Neural cell (in vitro differentiated cells): ENCODE measurements around the gene IP6K3. TPM values are rescaled to one million over a fixed set of nuclear protein-coding genes. Genes with fewer than 3 reads are reported as not detected.

Source experiments
- H2AFZ ChIP-seq: fragments of 200-600, 300-800 bp; sonication (generic), shearing (Covaris generic); 2 replicates; pipeline ENCODE4 v1.6.0; 2014; ENCODE audit warnings: low read depth, mild to moderate bottlenecking, antibody characterized with exemption, low read length, moderate library complexity
- H3F3A ChIP-seq: fragments of 200-600 bp; shearing (Covaris generic); 2 replicates; pipeline ENCODE4 v1.6.1; 2016; ENCODE audit warnings: mild to moderate bottlenecking, moderate library complexity, mixed read lengths, antibody characterized with exemption, low read length; ENCODE audit not compliant: insufficient read depth, poor library complexity, severe bottlenecking
- H3K27ac ChIP-seq: fragments of 200-600, 300-800 bp; sonication (generic), shearing (Covaris generic); 2 replicates; pipeline ENCODE4 v1.5.1; 2014; ENCODE audit warnings: mild to moderate bottlenecking, low read length, moderate library complexity
- H3K27me3 ChIP-seq: fragments of 300-800, 200-600 bp; sonication (generic), shearing (Covaris generic); 2 replicates; pipeline ENCODE4 v1.6.0; 2014; ENCODE audit warnings: mild to moderate bottlenecking, low read depth, low read length, moderate library complexity; ENCODE audit not compliant: insufficient read depth
- H3K36me3 ChIP-seq: fragments of 300-800, 200-600 bp; sonication (generic), shearing (Covaris generic); 2 replicates; pipeline ENCODE4 v1.5.1; 2014; ENCODE audit warnings: mild to moderate bottlenecking, antibody characterized with exemption, low read length, moderate library complexity; ENCODE audit not compliant: insufficient read depth
- H3K4me2 ChIP-seq: fragments of 300-800, 200-600 bp; sonication (generic), shearing (Covaris generic); 2 replicates; pipeline ENCODE4 v1.6.0; 2014; ENCODE audit warnings: mild to moderate bottlenecking, low read length
- H3K4me3 ChIP-seq: fragments of 300-800, 200-600 bp; sonication (generic), shearing (Covaris generic); 2 replicates; pipeline ENCODE4 v1.5.1; 2014; ENCODE audit warnings: mild to moderate bottlenecking, low read length, moderate library complexity
- H3K79me2 ChIP-seq: fragments of 200-600 bp; shearing (Covaris generic); replicated peaks from 2 replicates; pipeline ENCODE4 v1.6.0; 2014; ENCODE audit warnings: mild to moderate bottlenecking, low read length, moderate library complexity; ENCODE audit not compliant: insufficient read depth
- H3K9ac ChIP-seq: fragments of 300-800, 200-600 bp; sonication (generic), shearing (Covaris generic); 2 replicates; pipeline ENCODE4 v1.6.1; 2016; ENCODE audit warnings: mild to moderate bottlenecking, low read length, mixed read lengths
- H3K9me2 ChIP-seq: fragments of 200-600 bp; shearing (Covaris generic); 2 replicates; pipeline ENCODE4 v1.6.1; 2016; ENCODE audit warnings: mild to moderate bottlenecking, low read length, mixed read lengths; ENCODE audit not compliant: insufficient read depth
- H3K9me3 ChIP-seq: fragments of 200-600, 300-800 bp; sonication (generic), shearing (Covaris generic); 2 replicates; pipeline ENCODE4 v1.6.1; 2016; ENCODE audit warnings: mild to moderate bottlenecking, mixed run types, low read length, moderate library complexity, mixed read lengths
- H4K20me1 ChIP-seq: fragments of 200-600 bp; shearing (Covaris generic); 2 replicates; pipeline ENCODE4 v1.6.1; 2016; ENCODE audit warnings: mild to moderate bottlenecking, mixed run types; ENCODE audit not compliant: insufficient read depth
- EP300 ChIP-seq: fragments of 450-650 bp; conservative IDR thresholded peaks from 2 replicates; pipeline ENCODE4 v1.6.1; 2014; ENCODE audit warnings: antibody characterized with exemption, mild to moderate bottlenecking, moderate library complexity; ENCODE audit not compliant: poor library complexity, severe bottlenecking
- EZH2 ChIP-seq: fragments of 200-600, 300-800 bp; shearing (Covaris generic), sonication (generic); IDR thresholded peaks from 2 replicates; pipeline ENCODE4 v1.6.1; 2014; ENCODE audit warnings: antibody characterized with exemption, low read length, borderline replicate concordance, mild to moderate bottlenecking; ENCODE audit not compliant: insufficient read depth, poor library complexity, severe bottlenecking
- MXI1 ChIP-seq: fragments of 450-650 bp; conservative IDR thresholded peaks from 2 replicates; pipeline ENCODE4 v1.6.1; 2014; ENCODE audit warnings: antibody characterized with exemption, mild to moderate bottlenecking; ENCODE audit not compliant: poor library complexity, severe bottlenecking
- POLR2AphosphoS5 ChIP-seq: IDR thresholded peaks from 2 replicates; pipeline ENCODE4 v1.6.1; 2012
- RAD21 ChIP-seq: fragments of 450-650 bp; conservative IDR thresholded peaks from 2 replicates; pipeline ENCODE4 v1.6.1; 2014; ENCODE audit warnings: antibody characterized with exemption, mild to moderate bottlenecking, moderate library complexity
- SMC3 ChIP-seq: fragments of 450-650 bp; conservative IDR thresholded peaks from 2 replicates; pipeline ENCODE4 v1.6.1; 2014; ENCODE audit warnings: antibody characterized with exemption, mild to moderate bottlenecking, moderate library complexity; ENCODE audit not compliant: poor library complexity
- TAF1 ChIP-seq: IDR thresholded peaks from 2 replicates; pipeline ENCODE4 v1.6.1; 2012; ENCODE audit warnings: low read depth
- polyA plus RNA-seq: library from polyadenylated mRNA; depleted of rRNA; stranded (reverse); fragments of >200 nt; gene quantifications from 2 replicates; pipeline ENCODE4 v1.2.3, GENCODE V29; 2014
- TF ChIP-seq, protein P1 (sequence below): fragments of 450-650 bp; IDR thresholded peaks from 2 replicates; pipeline ENCODE4 v1.5.1; 2014; ENCODE audit warnings: antibody characterized with exemption, mild to moderate bottlenecking, moderate library complexity; ENCODE audit not compliant: poor library complexity, severe bottlenecking
- TF ChIP-seq, protein P2 (sequence below): IDR thresholded peaks from 2 replicates; pipeline ENCODE4 v1.6.1; 2012; ENCODE audit warnings: borderline replicate concordance

IP6K3 gene
- polyA plus RNA-seq, 1 donor from 2014 or later = not detected

DNA sequence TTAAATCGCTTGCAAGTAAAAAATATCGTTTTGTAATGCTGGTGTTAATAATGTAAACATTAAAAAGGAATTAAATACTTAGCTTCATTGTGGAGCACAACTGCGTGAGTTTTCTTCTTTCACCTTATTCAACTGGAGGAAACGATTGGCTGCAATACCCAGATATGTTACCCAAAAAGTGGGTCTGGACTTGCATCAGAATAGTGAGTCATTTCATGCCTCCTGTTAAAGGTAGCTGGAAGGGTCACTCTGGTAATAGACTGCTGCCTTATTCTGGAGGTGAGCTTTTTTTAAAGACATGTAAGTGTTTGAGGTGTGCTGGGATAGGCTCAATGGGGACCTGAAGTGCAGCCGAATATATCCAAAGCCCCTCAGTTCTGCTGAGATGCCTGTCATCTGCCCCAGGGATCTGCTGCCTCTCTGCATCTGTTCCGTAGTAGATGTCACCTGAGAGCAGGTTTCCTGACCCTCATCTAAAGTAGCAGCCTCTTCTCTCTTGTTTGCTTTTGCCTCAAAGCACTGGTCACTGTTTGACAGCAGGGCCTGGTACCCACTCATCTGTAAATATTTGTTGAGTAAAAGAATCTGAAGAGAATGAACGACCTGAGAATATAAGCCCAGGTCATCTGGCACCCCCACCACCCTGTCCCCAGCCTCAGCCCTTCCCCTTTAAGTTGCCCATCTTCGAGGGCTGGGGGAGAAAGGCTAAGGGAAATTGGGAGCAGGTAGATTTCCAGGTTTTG, 29.6 kb downstream of the IP6K3 start:
- H3F3A ChIP-seq = no peaks in the 10 kb centered on the region
- TF ChIP-seq POLR2AphosphoS5 = no peak
- TF ChIP-seq, protein P1, sequence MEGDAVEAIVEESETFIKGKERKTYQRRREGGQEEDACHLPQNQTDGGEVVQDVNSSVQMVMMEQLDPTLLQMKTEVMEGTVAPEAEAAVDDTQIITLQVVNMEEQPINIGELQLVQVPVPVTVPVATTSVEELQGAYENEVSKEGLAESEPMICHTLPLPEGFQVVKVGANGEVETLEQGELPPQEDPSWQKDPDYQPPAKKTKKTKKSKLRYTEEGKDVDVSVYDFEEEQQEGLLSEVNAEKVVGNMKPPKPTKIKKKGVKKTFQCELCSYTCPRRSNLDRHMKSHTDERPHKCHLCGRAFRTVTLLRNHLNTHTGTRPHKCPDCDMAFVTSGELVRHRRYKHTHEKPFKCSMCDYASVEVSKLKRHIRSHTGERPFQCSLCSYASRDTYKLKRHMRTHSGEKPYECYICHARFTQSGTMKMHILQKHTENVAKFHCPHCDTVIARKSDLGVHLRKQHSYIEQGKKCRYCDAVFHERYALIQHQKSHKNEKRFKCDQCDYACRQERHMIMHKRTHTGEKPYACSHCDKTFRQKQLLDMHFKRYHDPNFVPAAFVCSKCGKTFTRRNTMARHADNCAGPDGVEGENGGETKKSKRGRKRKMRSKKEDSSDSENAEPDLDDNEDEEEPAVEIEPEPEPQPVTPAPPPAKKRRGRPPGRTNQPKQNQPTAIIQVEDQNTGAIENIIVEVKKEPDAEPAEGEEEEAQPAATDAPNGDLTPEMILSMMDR = no peak

DNA sequence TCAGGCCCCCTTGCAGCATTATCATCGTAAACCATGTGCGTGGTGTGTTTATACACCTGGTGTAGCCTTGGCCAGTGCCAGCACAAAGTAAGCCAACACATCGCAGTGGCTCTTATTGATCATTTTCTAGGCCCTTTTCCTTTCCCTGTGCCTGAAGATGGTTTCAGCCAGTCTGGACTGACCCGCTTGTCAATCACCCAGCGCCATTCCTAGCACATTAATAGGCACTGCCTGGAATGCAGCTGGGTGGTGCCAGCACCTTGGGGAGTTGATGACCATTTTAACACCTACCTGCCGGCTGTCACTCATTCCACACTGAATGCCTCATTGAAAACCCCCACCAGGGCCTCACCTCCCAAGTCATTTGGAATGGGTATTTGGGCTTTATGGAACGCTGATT, 30.3 kb downstream of the IP6K3 start:
- Histone ChIP-seq H3K9me3 (no peaks in the 10 kb centered on the region), H3F3A (no peaks in the 10 kb centered on the region), H3K9ac (no peak overlapping the region), H3K4me2 (no peak overlapping the region), H3K36me3 (no peaks in the 10 kb centered on the region), H3K9me2 (no peaks in the 10 kb centered on the region), H3K79me2 (no peaks in the 10 kb centered on the region), H3K4me3 (no peak overlapping the region), H2AFZ (no peak overlapping the region), H3K27me3 (no peaks in the 10 kb centered on the region), H4K20me1 (no peaks in the 10 kb centered on the region), H3K27ac (no peak overlapping the region)
- no peak for TF ChIP-seq TAF1

More for the DNA sequence above, 29.6 kb downstream of the IP6K3 start:
- Histone ChIP-seq H3K4me2 (no peak overlapping the region), H2AFZ (no peak overlapping the region), H3K36me3 (no peaks in the 10 kb centered on the region), H3K79me2 (no peaks in the 10 kb centered on the region), H4K20me1 (no peaks in the 10 kb centered on the region), H3K4me3 (no peak overlapping the region), H3K9me3 (no peaks in the 10 kb centered on the region), H3K9ac (no peak overlapping the region), H3K9me2 (no peaks in the 10 kb centered on the region), H3K27me3 (no peaks in the 10 kb centered on the region), H3K27ac (no peak overlapping the region)

DNA sequence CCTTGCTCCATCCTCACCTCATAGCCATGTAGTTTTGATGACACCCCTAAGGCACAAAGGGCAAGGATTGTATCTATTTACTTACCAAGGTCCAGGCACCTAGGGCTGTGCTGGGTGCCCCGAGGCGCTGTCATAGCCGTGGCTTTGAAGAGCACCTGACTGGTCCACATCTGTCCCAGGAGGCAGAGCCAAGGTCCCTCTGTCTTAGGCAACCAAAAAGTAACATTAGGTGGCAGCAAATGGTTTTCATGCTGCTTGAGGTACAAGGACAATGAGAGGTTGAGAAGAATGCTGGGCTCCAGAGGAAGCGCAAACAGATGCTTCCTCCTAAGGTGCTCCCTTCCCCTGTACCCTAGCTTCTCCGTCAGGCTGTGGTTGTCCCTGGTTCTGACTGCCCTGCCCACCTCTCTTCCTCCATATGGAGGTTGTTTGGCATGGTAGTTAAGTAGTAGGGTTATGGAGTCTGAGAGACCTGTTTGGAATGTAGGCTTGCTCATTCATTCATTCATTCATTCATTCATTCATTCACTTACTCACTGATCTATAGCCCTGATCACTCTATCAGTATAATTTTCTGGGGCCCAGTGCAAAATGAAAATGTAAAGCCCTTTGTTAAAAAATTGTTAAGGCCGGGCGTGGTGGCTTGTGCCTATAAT, 32.2 kb downstream of the IP6K3 start:
- no peak for TF ChIP-seq EP300
- no peak for TF ChIP-seq EZH2
- TF ChIP-seq MXI1 = no peak
- TF ChIP-seq, protein P2, sequence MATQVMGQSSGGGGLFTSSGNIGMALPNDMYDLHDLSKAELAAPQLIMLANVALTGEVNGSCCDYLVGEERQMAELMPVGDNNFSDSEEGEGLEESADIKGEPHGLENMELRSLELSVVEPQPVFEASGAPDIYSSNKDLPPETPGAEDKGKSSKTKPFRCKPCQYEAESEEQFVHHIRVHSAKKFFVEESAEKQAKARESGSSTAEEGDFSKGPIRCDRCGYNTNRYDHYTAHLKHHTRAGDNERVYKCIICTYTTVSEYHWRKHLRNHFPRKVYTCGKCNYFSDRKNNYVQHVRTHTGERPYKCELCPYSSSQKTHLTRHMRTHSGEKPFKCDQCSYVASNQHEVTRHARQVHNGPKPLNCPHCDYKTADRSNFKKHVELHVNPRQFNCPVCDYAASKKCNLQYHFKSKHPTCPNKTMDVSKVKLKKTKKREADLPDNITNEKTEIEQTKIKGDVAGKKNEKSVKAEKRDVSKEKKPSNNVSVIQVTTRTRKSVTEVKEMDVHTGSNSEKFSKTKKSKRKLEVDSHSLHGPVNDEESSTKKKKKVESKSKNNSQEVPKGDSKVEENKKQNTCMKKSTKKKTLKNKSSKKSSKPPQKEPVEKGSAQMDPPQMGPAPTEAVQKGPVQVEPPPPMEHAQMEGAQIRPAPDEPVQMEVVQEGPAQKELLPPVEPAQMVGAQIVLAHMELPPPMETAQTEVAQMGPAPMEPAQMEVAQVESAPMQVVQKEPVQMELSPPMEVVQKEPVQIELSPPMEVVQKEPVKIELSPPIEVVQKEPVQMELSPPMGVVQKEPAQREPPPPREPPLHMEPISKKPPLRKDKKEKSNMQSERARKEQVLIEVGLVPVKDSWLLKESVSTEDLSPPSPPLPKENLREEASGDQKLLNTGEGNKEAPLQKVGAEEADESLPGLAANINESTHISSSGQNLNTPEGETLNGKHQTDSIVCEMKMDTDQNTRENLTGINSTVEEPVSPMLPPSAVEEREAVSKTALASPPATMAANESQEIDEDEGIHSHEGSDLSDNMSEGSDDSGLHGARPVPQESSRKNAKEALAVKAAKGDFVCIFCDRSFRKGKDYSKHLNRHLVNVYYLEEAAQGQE = no peak
- no peak for TF ChIP-seq SMC3
- no peak for TF ChIP-seq TAF1
- no peak for TF ChIP-seq RAD21
- TF ChIP-seq, protein P1 = no peak
- no peak for TF ChIP-seq POLR2AphosphoS5
- no peaks in the 10 kb centered on the region for H4K20me1 ChIP-seq
- no peaks in the 10 kb centered on the region for H3F3A ChIP-seq

More for the DNA sequence above, 32.2 kb downstream of the IP6K3 start:
- Histone ChIP-seq H3K9me2 (no peaks in the 10 kb centered on the region), H3K27me3 (no peaks in the 10 kb centered on the region), H3K9me3 (no peaks in the 10 kb centered on the region), H3K9ac (no peak overlapping the region), H2AFZ (no peak overlapping the region), H3K27ac (no peak overlapping the region), H3K36me3 (no peaks in the 10 kb centered on the region), H3K4me2 (no peak overlapping the region), H3K4me3 (no peak overlapping the region), H3K79me2 (peaks cover 7% of the 10 kb centered on the region)
